Stimulated activated CD4-positive, alpha-beta T cell treated with anti-CD3 and anti-CD28 coated beads, Interleukin-1b, Interleukin-23, amount 100 ng/mL, for 48 hours (primary cell): ENCODE results near the gene IP6K1.
A peak's percentile ranks its signal among the peaks of the same experiment; 100 is the strongest.
"Not testable (repeated sequence)": the region's sequence is repeated elsewhere in the genome, so short reads cannot be mapped to it uniquely, and the experiment has no call there.

Experiments
- DNase-seq: peaks from one replicate; pipeline ENCODE4 v3.0.0-alpha.2; 2020

The IP6K1 gene

GRCh38 chr3:49786357-49787181 is at the start of gene IP6K1:
IP6K1 (minus strand) TSS chr3:49786542; CDS start chr3:49748040, 38,502 bp downstream.
- peak; percentile 100 for DNase-seq

GRCh38 chr3:49831341-49831740 is 45.0 kb upstream of the IP6K1 start:
- no peak for DNase-seq

- no peak for DNase-seq
Observed at GRCh38 chr3:49826016-49826415, 39.7 kb upstream of the IP6K1 start.

GRCh38 chr3:49823131-49823530 is 36.8 kb upstream of the IP6K1 start:
- not testable (repeated sequence) for DNase-seq

- no peak for DNase-seq
Observed at GRCh38 chr3:49813497-49814174, 27.3 kb upstream of the IP6K1 start, which contains the start of gene UBA7. UBA7 (minus strand) TSS chr3:49813953; CDS start chr3:49813787, 166 bp downstream.

- DNase-seq = no peak
Observed at GRCh38 chr3:49812916-49813496, 26.7 kb upstream of the IP6K1 start.

GRCh38 chr3:49807431-49808114 is 21.2 kb upstream of the IP6K1 start:
- DNase-seq = no peak

GRCh38 chr3:49806850-49807249 is 20.5 kb upstream of the IP6K1 start:
- no peak for DNase-seq

GRCh38 chr3:49805897-49806701 is 19.8 kb upstream of the IP6K1 start:
- no peak for DNase-seq

- no peak for DNase-seq
Observed at GRCh38 chr3:49805367-49805782, 19.0 kb upstream of the IP6K1 start.

GRCh38 chr3:49804141-49805041 is 18.0 kb upstream of the IP6K1 start:
- DNase-seq = no peak

GRCh38 chr3:49803465-49804140 is 17.3 kb upstream of the IP6K1 start:
- peak; percentile 31 for DNase-seq

- DNase-seq = peak; percentile 86
Observed at GRCh38 chr3:49802719-49803464, 16.6 kb upstream of the IP6K1 start, which contains the start of gene INKA1. INKA1 (plus strand) TSS chr3:49803261; CDS start chr3:49803393, 132 bp downstream.

GRCh38 chr3:49801160-49801559 is 14.8 kb upstream of the IP6K1 start:
- no peak for DNase-seq

- no peak for DNase-seq
Observed at GRCh38 chr3:49799761-49800160, 13.4 kb upstream of the IP6K1 start, which contains the start of gene CDHR4. CDHR4 (minus strand) TSS chr3:49799873; CDS start chr3:49799812, 61 bp downstream.

GRCh38 chr3:49799105-49799504 is 12.8 kb upstream of the IP6K1 start:
- no peak for DNase-seq

GRCh38 chr3:49794926-49795905 is 8.9 kb upstream of the IP6K1 start:
- no peak for DNase-seq

- DNase-seq = no peak
Observed at GRCh38 chr3:49794431-49794830, 8.1 kb upstream of the IP6K1 start.
